K562 (cell line): ENCODE measurements around the gene RNF25. TPM values are rescaled to one million over a fixed set of nuclear protein-coding genes. Genes with fewer than 3 reads are reported as not detected.

ENCODE experiments used
- ATF6 ChIP-seq: sonication (generic); formaldehyde crosslinking; IDR thresholded peaks from 2 replicates; pipeline ENCODE4 v1.4.0; 2020; ENCODE audit warnings: mild to moderate bottlenecking, missing genetic modification reagents
- CBX1 ChIP-seq: sonication (generic); IDR thresholded peaks from 2 replicates; pipeline ENCODE4 v1.6.1; 2016; ENCODE audit warnings: antibody characterized with exemption, low read depth, mild to moderate bottlenecking
- ELK3 ChIP-seq: fragments of 450-650 bp; formaldehyde crosslinking; IDR thresholded peaks from 2 replicates; pipeline ENCODE4 v1.4.0; 2020; ENCODE audit warnings: mild to moderate bottlenecking
- FOXK2 ChIP-seq, 2 experiments: fragments of 450-650 bp; IDR thresholded peaks in 1 of 2; conservative IDR thresholded peaks in 1 of 2; 2 replicates each; pipeline ENCODE4 v1.6.1; 2016; ENCODE audit warnings: low read depth in 2 of 2, mild to moderate bottlenecking in 1 of 2
- FUS ChIP-seq: fragments of 200-400 bp; formaldehyde crosslinking; optimal IDR thresholded peaks from 2 replicates; pipeline ENCODE3; 2017; ENCODE audit warnings: low read depth, low read length
- HNRNPL ChIP-seq: fragments of 200-400 bp; formaldehyde crosslinking; IDR thresholded peaks from 2 replicates; pipeline ENCODE4 v1.6.1; 2017; ENCODE audit warnings: low read depth, mild to moderate bottlenecking, low read length
- L3MBTL2 ChIP-seq: fragments of 450-650 bp; IDR thresholded peaks from 2 replicates; pipeline ENCODE4 v1.6.1; 2016; ENCODE audit warnings: mild to moderate bottlenecking, moderate library complexity
- LARP7 ChIP-seq: fragments of 450-650 bp; IDR thresholded peaks from 2 replicates; pipeline ENCODE4 v1.6.1; 2016
- MNT ChIP-seq, 2 experiments: fragments of 450-650 bp; conservative IDR thresholded peaks; 2 replicates each; pipeline ENCODE4 v1.6.1; 2017; ENCODE audit warnings: mild to moderate bottlenecking in 2 of 2, moderate library complexity in 2 of 2
- NBN ChIP-seq: fragments of 450-650 bp; IDR thresholded peaks from 2 replicates; pipeline ENCODE4 v1.6.1; 2016; ENCODE audit warnings: low read depth, mild to moderate bottlenecking
- NFE2 ChIP-seq: IDR thresholded peaks from 2 replicates; pipeline ENCODE4 v1.6.1; 2014; ENCODE audit warnings: antibody characterized with exemption, low read depth
- PBX2 ChIP-seq, 2 experiments: IDR thresholded peaks in 1 of 2; conservative IDR thresholded peaks in 1 of 2; 2 replicates each; pipeline ENCODE4 v1.6.1; 2016; ENCODE audit warnings: low read depth in 2 of 2, mild to moderate bottlenecking in 1 of 2, missing compliant biosample characterization in 1 of 2, missing genetic modification characterization in 1 of 2, moderate library complexity in 1 of 2
- PHF20 ChIP-seq: fragments of 450-650 bp; IDR thresholded peaks from 2 replicates; pipeline ENCODE4 v1.6.1; 2018; ENCODE audit not compliant: partially characterized antibody
- PHF21A ChIP-seq: fragments of 450-650 bp; IDR thresholded peaks from 2 replicates; pipeline ENCODE4 v1.6.1; 2017; ENCODE audit warnings: low read depth, borderline replicate concordance
- POLR2B ChIP-seq: fragments of 450-650 bp; IDR thresholded peaks from 2 replicates; pipeline ENCODE4 v1.6.1; 2018; ENCODE audit warnings: low read depth; ENCODE audit not compliant: partially characterized antibody
- SIN3A ChIP-seq, 2 experiments: fragments of 150-350 bp in 1 of 2; IDR thresholded peaks; 2 replicates each; pipeline ENCODE4 v1.6.1; 2011 to 2016; ENCODE audit warnings: borderline replicate concordance in 2 of 2, low read depth in 2 of 2, low read length in 2 of 2, mild to moderate bottlenecking in 2 of 2, moderate library complexity in 2 of 2; ENCODE audit not compliant: control insufficient read depth in 1 of 2
- TRIM24 ChIP-seq, 2 experiments: fragments of 450-650 bp; IDR thresholded peaks; 2 replicates each; pipeline ENCODE4 v1.6.1; 2016
- ZNF511 ChIP-seq: sonication (generic); formaldehyde crosslinking; IDR thresholded peaks from 2 replicates; pipeline ENCODE4 v1.8.0; 2022; ENCODE audit warnings: mild to moderate bottlenecking, missing genetic modification reagents
- ZNF707 ChIP-seq: fragments of 250-450 bp; sonication (Bioruptor Pico); conservative IDR thresholded peaks from 2 replicates; pipeline ENCODE4 v1.8.0; 2022; ENCODE audit warnings: inconsistent platforms, mild to moderate bottlenecking, moderate library complexity
- polyA plus RNA-seq, 8 experiments: library from polyadenylated mRNA; depleted of rRNA in 4 of 8; stranded (reverse) in 5 of 8; unstranded in 3 of 8; fragments of >200 nt; fragmentation: Nextera tagmentation in 2 of 8; fragmentation: Illumina TruSeq in 1 of 8; extraction: Ambion mirVana in 2 of 8; extraction: Trizol in 1 of 8; gene quantifications; 2 replicates each; pipeline versions ENCODE4 v1.2.1 to v1.2.3, GENCODE V29; 2011 to 2014; ENCODE audit warnings: inconsistent platforms in 1 of 8, missing spikeins in 1 of 8
- total RNA-seq, 7 experiments: library from RNA; depleted of rRNA in 6 of 7; stranded (reverse); fragments of >200 nt in 6 of 7; fragmentation: Illumina TruSeq in 2 of 7; extraction: Trizol in 2 of 7; gene quantifications; 2 replicates each; pipeline versions ENCODE4 v1.2.1 to v1.2.3, GENCODE V29; 2011 to 2021; ENCODE audit warnings: low replicate concordance in 1 of 7

Gene RNF25
- total and polyA plus RNA-seq, 9 of the 15 experiments (the other 6 are each of a cell fraction or from before 2014, with no cell fraction given) = 2.3 to 49.8 (median 20.5) TPM

- TF ChIP-seq ZNF707 (CRISPR knock-in tag) (no peak), PHF21A (no peak), ZNF511 (CRISPR knock-in tag) (0 out of 2 replicates have a peak, but pooled peaks have one; percentile 38), SIN3A (IDR thresholded peaks at IDR 0.05; ENCODE audit: borderline replicate concordance in 2 of 2, control insufficient read depth in 1 of 2, low read depth in 2 of 2, low read length in 2 of 2) (peak; percentile 85 to 91; a peak in 3 of 4 replicates), PBX2 (CRISPR knock-in tag; IDR thresholded peaks at IDR 0.05; ENCODE audit: low read depth) (peak; percentile 47; the same call in 1 of the 2 replicates), PBX2 (tag; conservative IDR thresholded peaks at IDR 0.05; ENCODE audit: low read depth) (peak; percentile 79), FUS (no peak), ELK3 (CRISPR knock-in tag) (no peak), PHF20 (peak; percentile 32), CBX1 (peak; percentile 35; the same call in 1 of the 2 replicates), POLR2B (peak; percentile 38), MNT (conservative IDR thresholded peaks at IDR 0.05) (peak; percentile 79 to 93), LARP7 (no peak), FOXK2 (conservative IDR thresholded peaks at IDR 0.05 in 1 of 2, IDR thresholded peaks at IDR 0.05 in 1 of 2; ENCODE audit: low read depth in 2 of 2) (peak in 1 of 2 experiments; percentile 51; a peak in 1 of 4 replicates), L3MBTL2 (peak; percentile 57), NFE2 (no peak), TRIM24 (IDR thresholded peaks at IDR 0.05) (no peak), NBN (peak; percentile 49; the same call in 1 of the 2 replicates), HNRNPL (no peak), ATF6 (no peak; the same call in 1 of the 2 replicates)
Observed at GRCh38 chr2:218659258-218659987, 12.4 kb downstream of the RNF25 start, which contains the start of the genes BCS1L and ZNF142 (continued).
